Stimulated activated CD4-positive, alpha-beta T cell treated with anti-CD3 and anti-CD28 coated beads, TNF-alpha, amount 100 ng/mL, for 1 hour (primary cell): ENCODE measurements around the gene TMEM132A.
"Not testable (repeated sequence)": the region's sequence is repeated elsewhere in the genome, so short reads cannot be mapped to it uniquely, and the experiment has no call there.

Experiments
- DNase-seq, 3 donors: peaks; one replicate each; pipeline ENCODE4 v3.0.0-alpha.2; 2020; ENCODE audit warnings: low read depth in 3 of 3, low spot score in 1 of 3

The TMEM132A gene

DNA sequence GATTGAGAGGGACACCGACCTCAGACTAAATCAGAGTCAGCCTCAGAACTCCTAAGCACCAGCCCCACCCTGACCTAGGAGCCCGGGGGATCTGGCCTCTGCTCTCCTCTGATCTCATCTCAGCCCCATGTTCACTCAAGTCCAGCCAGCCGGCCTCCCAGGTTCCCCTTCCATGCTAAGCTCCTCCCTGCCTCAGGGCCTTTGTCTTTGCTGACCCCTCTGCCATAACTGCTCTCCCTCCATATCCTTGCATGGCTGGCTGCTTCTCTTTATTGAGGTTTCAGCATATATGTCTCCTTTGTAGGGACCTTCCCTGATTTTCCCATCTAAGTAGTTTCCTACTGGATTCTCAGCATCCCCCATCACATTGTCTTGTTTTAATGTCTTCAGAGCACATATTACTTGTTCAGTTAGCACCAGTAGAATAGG, 28.5 kb downstream of the TMEM132A start:
- no peak for DNase-seq

DNA sequence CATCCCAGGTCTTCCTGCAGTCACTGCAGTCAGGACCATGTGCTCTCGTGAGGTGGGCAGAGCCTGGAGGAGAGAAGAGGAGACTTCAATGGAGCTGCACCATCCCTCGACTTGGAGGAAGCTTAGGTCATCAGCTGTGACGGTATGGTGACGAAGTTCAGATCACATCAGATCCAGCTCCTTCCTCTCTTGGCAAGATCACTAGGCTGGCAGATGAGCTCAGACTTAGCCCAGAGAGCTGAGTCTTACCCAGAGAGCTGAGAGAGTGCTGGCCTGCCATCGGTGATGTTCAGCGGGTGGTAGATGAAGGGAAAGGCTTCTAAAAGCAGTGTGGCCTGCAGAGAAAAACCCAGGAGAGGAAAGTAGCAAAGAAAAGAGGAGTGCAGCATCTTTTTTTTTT, 29.5 kb downstream of the TMEM132A start:
- no peak for DNase-seq

DNA sequence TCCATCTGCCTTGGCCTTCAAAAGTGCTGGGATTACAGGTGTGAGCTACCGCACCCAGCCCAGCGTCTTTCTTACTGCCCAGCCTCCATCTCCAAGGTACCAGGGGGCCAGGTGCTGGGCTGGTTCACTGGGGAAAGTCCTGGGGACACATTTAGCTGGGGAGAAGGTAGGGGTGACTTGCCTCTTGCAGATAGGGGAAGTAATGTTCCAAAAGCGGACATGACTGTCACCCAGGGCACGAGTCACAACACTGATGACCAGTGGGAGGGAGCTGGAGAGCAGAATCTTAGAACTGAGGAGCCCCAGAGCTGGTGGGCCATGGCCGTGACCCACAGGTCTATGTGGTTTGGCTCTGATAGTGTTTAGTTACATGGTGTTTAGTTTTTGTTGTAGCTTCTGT, 30.2 kb downstream of the TMEM132A start:
- no peak for DNase-seq

DNA sequence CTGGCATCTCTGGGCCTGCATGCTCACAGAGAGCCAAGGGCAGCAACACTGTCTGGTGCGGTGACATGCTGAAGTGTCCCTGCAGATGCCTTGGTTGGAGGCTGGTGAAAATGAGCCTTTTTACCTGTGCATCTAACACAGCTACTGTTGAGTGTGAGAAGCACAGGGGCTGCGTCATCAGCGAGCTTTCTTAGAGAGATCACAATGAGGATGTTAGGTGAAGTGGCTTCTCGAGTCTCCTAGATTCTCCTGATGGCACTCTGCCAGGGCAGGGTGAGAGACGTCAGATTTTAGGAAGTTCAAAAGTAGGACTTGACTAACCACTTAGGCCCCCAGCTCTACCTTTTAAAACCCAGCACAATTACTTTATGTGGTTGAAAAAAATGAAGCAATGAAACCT, 31.3 kb downstream of the TMEM132A start:
- no peak for DNase-seq

DNA sequence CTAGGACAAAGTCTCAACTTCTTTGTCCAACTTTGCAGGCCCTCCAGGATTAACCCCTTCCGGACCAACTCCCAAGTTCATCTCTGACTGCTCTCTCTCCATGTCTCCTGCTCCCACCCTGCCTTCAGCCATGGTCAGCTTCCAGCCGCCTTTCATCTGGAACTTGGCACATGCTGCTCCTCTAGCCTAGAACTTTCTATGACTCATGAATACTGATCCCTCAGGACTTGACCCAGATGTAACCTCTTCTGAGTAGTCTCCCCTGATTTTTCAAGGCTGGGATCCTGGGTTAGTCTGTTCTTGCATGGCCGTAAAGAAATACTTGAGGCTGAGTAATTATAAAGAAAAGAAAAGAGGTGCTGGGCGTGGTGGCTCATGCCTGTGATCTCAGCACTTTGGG, 32.9 kb downstream of the TMEM132A start:
- DNase-seq, result no peak

DNA sequence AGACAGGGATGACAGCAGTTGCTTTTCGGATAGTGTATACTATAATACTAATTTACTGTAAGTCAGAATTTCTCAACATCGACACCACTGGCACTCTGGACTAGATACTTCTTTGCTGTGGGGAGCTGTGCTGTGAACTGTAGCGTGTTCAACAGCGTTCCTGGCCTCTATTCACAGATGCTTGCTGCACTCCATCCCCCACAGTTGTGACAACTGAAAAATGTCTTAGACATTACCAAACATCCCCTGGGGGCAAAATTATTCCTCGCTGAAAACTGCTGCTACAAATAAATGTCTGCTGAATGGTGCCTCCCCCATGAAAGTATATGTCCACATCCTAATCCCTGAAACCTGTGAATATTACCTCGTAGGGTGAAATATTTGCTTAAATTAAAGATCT, 35.2 kb downstream of the TMEM132A start:
- no peak for DNase-seq

DNA sequence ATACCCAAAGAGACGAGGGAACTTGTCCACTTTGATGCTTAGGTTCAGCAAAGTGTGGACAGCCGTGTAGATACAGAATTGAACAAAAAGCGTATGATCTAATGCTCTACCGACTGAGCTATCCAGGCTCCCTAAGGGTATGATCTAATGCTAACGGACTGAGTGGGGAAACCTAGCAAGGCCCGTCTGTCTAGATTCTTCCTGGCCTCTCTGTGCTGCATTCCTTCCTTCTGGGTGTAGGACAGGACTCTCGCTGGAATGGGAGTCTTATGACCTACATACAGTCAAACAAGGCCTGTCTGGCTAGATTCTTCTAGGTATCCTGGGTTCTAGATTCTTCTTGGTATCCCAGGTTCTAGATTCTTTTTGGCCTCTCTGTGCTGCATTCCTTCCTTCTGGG, 36.1 kb downstream of the TMEM132A start:
- DNase-seq, result no peak

DNA sequence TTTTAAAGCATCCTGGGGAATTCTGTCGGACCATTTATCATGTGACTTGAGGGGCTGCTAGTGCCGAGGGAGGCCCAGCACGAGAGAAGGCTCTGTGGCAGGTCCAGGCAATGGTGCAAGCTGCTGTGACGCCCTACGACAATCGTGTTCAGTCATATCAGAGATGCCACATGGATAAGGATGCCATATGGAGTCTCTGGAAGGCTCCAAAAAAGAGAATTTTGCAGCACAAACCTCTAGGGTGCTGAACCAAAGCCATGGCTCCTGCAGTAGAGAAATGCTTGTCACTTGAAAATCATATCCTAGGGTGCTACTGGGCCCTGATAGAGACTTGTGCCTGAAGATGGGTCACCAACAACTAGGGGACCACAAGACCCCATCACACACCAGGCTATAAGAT, 40.5 kb downstream of the TMEM132A start:
- no peak for DNase-seq

DNA sequence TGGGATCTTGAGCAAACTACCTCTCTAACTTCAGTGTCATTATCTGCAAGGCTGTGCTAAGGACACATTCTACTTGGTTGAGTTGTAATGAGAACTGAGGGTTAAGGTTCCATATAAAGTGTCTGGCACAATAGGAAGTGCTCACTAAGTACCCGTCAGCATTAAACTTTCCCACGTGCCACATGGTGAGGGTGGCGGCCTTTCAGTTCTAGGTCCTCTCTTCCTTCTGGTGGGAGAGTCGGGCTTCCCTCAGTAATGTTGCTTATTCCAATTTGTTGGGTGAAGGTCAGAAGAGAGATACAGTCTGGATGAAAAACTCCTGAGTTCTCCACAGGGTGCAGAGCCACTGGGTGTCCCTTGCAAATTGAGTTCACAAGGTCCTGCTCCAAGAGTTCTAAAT, 42.6 kb downstream of the TMEM132A start:
- DNase-seq, result no peak

DNA sequence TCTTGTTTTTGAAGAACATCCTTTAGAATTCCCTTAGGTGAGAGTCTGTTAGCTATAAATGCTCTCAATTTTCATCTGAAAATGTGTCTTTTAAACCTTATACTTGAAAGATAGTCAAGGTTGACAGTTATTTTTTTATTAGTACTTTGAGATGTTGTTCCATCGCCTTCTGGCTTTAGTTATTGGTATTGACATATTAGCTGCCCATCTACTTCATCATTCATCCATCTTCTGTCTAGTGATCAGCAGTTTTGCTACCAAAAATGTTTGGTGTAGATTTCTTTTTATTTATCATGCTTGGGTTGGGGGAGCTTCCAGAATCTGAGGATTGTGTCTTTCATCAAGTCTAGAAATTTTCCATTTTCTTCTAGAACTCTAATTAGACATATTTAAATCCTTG, 44.0 kb downstream of the TMEM132A start:
- DNase-seq, result no peak

DNA sequence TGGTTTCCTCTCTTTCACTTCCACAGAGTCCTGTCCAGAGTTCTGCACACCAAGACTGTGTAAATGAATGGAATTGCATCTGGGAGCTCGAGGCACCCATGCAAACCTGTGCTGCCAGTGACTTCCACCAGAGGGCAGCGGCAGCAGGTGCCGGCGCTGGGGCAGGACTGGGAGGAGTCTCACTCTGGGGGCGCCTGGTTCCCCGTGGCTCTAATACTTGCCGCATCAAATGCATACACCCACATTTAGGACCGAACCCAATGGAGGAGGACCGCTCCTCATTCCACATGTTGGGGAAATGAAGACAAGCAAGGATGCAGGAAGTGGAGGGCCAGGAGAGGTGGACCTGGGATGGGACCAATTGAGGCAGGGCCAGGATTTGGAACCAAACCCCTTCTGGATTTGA, 46.1 kb downstream of the TMEM132A start:
- peak; percentile 56 to 75 (median 63) for DNase-seq

DNA sequence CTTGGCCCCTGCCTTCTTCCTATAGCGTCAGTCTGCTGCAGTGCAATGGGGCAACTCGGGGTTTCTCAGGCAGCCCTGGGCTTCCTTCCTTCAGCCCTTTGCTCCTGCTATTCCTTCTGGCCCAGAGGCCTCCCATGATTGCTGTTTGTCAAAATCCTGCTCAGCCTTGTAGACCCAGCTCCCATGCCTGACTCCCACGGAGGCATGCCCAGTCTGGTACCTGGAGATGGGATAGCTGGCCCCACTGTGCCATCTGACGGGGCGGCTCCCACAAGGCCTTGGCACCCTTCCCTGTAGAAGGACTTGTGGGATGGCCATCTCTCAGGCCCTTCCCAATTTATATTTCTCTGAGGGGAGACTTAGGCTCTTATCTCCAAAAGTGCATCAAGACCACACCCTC, 46.6 kb downstream of the TMEM132A start:
- no peak for DNase-seq

DNA sequence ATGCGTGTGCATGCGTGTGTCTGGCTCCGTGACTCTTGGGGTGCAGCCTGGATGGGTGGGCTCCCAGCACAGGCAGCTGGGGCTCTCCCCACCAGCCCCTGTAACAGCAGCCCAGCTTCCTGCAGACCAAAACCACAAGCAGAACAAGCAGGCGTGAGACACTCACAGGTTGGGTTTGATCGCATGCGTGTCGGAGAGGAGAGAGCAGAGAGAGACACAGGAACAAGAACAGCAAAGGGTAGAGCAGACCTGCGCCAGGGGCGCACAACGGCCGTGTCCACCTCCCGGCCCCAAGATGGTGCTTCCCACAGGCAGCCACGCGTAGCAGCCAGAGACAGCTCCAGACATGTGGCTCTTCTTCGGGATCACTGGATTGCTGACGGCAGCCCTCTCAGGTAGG, 47.3 kb downstream of the TMEM132A start, which contains the start of gene CD6:
Gene CD6 (plus strand): TSS at position 161 of the 400 bp plus-strand sequence. CDS start 186 bp downstream, at position 347.
- peak in 2 of 3 donors; percentile 47 to 48 for DNase-seq

DNA sequence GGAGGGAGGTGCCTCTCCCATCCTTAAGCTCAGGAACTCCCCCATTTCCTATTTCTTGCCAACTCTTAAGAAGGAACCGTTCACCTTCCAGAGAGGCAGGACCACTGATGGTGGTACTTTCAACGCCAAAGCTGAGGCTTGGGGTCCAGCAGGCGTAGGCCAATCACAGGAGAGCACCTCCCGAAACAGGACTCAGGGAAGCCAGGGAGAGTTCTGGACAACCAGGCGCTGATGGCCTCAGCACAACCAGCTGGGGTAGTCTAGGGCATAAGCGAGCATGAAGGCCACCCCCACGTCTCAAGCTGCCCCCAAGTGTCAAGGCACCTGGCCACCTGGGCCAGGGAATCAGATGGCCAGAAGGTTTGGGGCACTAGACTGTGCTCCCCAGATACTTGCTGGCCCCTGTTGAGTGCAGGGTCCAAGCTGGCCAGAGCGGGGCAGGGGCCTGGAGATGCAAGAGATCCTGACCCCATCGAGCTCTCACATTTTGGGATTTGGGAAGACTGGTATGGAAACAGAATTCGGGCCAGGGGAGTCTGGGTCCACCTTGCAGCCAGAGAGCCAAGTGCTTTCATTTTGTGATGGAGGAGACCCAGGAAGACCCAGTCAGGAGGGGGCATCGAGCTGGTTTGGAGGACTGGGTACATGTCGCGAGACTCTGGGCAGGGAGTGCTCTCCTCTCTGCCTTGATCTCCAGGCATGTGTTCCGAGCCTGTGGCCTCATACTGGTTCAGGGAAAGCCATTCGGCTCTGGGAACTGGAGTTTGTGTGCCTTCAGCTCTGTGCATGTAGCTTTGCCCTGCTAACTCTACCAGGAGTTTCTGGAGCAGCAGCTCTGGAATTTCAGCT, 48.1 kb downstream of the TMEM132A start:
- no peak for DNase-seq

DNA sequence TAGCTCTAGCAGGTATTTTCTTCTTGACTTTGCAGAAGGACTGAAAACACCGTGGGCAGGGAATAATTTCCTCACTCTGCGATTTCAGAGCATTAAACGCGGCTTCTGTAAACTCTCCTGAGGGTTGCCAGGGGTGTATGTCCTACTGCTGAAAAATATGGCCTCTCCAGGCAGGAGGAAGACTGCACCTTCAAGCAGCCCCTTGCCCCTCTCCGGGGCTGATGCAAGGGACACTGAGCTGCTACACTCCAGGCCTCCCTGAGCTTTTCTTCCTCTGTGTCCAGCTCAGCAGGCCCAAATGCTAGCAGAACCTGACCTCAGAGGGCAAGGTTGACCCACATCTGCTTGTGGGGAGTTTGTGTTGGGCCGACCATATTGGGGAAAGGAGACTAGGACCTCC, 49.4 kb downstream of the TMEM132A start:
- DNase-seq, result no peak

DNA sequence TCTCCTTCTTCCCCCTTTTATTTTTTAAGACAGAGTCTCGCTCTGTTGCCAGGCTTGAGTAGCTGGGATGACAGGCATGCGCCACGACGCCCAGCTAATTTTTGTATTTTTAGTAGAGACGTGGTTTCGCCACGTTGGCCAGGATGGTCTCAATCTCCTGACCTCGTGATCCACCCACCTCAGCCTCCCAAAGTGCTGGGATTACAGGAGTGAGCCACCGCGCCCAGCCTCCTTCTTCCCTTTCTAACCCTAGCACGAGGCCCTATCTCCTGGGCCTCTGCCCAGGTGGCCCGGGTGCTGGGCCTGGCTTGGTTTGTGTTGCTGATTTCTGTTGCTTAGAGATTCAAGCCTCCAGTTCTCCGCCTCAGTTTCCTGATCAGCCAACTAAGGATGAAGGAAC, 50.1 kb downstream of the TMEM132A start:
- DNase-seq, result not testable (repeated sequence)

DNA sequence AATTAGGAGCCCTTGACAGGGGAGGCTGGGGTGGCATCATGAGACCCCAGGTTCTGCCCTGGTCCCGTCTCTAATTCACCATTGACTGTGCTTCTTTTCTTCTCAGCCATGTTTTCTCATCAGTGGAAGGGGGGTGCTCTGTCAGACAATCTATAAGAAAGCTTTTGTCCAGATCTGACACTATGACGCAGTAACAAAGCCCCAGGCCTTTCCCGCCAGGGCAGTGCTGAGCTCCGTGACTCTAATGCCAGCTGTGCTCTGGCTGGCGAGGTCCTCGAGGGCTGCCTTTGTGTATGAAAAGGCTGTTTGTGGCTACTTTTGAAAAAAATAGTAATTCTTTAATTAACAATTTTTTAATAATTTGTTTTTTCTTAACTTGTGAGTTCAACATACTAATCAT, 50.5 kb downstream of the TMEM132A start:
- DNase-seq, result no peak

DNA sequence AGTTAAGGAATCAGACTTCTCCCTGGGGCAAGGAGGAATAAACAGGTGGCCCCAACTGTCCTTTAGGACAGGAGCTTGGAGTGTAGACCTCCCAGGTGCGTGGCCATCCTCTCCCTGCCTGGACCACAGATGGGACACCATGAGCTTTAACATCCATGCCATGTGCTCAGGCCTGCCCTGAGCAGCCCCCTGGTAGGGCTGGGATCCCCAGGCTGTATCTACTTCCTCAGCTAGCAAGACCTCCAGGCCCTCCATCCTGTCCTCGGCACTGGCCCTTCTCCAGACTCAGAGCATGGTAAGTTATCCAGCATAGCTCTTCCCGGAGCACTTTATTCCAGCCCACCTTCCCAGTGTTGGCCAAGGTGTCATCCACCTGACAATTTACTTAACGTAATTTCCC, 53.0 kb downstream of the TMEM132A start:
- no peak for DNase-seq

DNA sequence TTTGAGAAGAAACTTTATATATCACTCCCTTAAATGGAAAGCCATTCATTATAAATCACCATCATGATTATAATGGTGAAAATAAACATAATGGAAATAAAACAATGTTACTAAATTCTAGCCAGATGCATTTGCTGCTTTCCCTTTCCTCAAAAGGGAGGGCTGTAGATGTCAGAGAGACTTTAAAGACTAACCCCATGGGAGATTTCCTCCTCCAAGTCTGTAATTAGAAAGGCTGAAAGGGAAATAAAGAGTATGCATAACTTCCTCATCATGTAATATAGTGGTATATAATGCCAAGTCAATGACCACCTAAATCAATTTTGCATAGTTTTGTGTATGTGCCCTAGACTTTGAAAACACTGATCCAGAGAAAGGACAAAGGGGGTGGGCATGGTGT, 53.6 kb downstream of the TMEM132A start:
- DNase-seq, result no peak

DNA sequence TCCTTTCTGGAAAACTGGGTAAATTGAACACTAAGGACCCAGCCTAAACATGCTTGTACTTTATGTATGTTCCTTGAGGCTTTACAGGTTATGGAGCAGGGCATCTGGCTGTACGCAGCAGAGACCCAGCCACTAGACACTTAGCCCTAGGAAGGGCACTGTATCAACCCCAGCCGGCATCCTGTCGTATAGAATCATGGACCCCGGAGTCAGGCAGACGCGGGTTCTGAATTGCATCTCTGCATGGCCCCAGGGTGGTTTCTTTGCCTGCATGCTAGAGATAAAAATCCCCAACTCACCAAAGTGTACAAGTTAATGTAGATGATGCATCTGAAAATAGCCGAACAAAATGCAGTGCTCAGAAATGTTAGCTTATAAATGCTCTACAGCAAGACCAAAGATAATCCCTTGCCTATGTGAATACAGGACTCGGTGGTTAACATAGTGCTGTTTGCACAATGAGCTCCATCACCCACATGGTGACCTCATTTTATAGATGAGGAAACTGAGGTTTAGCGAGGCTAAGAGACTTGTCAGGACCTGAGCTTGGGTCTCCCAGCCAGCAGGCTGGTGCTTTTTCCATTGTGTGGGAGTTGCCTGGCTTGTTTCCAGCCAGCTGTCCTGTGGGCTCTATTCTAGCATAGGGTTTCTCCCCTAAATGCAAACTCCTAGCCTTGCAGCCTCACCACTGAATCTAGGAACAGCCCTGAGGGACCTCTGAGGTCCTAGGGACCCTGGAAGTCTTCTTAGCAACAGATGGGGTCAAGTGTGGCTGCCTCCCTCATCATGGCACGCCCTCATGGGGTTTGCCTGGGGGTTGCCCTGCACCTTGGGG, 54.5 kb downstream of the TMEM132A start:
- DNase-seq, result no peak

DNA sequence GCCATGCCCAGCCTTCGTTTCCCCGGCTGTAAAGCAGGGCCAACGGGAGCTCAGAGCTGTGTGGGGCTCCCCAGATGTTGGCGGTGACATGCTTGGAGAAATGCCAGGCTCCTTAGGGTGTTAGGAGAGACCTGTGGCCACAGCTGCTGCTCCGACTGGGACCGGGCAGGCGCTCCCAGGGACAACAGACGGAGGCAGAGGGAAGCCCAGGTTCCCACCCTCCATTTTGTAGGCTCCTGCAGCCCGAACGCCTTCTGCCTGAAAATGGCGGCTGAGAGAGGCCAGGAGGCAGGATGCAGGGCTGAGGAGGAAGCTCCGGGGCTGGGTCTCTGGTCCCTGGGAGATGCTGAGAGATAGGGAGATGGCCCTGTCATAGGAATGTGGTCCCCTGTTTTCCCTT, 57.3 kb downstream of the TMEM132A start:
- DNase-seq, result no peak

DNA sequence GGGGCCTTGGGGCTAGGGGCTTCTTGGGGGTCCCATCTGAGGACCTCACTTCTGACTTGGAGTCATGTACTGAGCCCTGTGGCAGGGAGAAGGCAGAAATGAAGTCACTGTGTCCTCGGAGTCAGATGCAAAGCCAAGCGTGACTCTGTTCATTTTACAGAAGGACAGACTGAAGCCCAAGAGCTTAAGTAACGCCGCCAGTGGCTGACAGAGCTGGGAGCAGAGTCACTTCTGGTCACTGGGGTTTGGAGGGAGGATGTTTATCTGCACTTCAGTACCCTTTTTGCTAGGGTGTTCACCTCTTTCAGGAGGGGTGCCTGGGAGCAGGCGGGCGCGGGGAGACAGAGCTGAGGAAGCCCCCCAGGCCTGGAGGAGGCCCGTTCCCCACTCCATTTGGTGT, 57.9 kb downstream of the TMEM132A start:
- DNase-seq, result no peak
